Embryonic facial prominence (tissue), 1 donor: ENCODE results near the gene OTOG.

Source experiments
- DNase-seq: peaks from one replicate; pipeline ENCODE4 v3.0.0-alpha.2; 2016; ENCODE audit errors: extremely low spot score

Gene OTOG

DNA sequence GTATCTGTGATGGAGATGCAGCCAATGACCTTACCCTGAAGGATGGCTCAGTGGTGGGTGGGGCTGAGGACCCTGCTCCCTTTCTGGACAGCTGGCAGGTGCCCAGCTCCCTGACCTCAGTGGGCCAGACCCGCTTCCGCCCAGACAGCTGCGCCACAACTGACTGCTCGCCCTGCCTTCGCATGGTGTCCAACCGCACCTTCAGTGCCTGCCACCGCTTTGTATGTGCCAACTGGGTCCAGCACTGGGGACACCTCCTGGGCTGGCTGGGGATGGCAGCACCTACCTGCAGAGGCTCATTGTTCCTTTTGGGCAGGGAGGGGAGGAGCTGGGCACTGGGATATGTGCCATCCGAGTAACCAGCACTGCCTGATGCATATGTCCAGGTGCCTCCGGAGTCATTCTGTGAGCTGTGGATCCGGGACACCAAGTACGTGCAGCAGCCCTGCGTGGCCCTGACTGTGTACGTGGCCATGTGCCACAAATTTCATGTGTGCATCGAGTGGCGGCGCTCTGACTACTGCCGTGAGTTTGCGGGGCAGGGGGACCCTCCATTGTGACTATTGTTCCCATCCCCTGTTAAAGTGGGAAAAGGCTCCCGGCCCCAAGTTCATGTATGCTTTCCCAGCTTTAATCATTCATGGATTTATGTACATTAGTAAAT lies 84.8 kb downstream of the OTOG start:
- DNase-seq = no peak

DNA sequence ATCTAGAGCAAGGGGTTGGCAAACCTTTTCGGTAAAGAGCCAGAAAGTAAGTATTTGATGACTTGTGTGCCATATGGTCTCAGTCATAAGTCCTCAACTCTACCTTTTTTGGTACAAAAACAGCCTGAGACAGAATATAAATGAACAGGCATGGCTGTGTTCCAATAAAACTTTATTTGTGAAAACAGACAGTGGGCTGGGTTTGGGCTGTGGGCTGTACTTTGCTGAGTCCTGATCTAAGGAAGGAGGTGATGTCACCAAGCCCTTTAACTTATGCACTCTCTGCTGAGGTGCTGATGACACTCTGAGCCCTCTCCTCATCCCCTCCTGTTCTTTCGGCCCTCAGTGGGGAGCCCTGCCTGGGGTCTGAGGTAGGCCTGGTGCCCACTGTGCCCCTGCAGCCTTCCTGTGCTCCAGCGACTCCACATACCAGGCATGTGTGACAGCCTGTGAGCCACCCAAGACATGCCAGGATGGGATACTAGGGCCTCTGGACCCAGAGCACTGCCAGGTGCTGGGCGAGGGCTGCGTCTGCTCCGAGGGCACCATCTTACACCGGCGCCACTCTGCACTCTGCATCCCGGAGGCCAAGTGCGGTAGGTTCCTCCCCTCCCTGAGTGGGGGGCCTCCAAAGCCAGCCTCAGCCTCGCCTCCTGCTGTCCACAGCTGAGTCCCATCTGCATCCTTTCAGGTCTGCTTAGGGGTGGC lies 86.4 kb downstream of the OTOG start:
- DNase-seq = no peak

DNA sequence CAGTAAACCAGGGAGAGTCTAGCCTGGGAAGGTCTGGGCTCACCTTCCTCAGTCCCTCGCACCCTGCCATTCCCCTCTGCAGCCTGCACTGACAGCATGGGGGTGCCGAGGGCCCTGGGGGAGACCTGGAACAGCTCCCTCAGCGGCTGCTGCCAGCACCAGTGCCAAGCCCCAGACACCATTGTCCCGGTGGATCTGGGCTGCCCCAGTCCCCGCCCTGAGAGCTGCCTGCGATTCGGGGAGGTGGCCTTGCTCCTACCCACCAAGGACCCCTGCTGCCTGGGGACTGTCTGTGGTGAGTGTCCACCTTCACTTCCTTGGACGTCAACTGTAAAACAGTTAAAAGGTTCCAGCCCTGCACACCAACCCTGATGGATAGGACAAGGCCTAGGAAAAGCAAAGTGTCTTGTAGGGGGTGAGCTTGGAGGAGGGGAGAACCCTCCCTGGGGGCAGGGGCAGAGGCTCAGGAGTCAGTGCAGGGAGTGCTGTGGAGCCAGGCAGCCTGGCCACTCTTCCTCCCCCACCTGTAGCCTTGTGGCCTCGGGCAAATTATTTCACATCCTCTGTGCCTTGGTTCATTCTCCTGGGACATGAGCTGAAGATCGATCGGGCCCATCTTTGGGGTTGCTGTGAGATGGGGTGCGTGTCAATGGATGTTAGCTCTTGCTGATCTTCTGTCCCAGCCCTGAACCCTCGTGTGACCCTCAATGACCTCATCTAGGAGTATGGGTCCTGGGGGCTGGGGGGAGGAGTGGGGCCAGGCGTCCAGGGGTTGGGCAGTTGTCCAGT lies 87.1 kb downstream of the OTOG start:
- no peak for DNase-seq

DNA sequence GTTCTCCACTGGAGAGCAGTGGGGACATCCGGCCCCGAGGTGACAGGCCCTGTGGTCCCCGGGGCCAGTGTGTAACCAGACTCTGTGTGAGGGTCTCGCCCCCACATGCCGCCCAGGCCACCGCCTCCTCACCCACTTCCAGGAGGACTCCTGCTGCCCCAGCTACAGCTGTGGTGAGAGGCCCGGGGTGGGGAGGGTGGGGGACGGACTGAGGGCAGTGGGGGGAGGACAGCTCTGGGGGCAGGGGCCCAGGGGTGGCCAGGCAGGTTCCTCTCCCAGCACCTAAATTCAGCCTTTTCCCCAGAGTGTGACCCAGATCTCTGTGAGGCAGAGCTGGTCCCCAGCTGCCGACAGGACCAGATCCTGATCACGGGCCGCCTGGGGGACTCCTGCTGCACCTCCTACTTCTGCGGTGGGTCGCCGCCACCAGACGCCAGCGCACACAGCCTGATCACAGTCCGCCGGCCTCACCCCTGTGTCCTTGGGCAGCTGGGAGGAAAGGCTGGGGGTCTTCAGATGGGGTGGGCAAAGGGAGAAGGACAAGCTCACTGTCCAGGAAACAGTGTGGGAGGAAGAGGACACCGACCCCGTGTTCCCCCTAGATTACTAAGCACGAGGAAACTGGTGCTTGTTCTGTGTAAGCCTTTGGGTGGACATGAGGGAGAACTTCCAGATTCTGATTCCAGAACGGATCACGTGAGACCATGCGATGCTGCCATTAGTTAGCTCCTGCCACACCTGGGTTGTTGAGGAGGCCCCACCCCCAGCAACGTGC lies 87.9 kb downstream of the OTOG start:
- no peak for DNase-seq

DNA sequence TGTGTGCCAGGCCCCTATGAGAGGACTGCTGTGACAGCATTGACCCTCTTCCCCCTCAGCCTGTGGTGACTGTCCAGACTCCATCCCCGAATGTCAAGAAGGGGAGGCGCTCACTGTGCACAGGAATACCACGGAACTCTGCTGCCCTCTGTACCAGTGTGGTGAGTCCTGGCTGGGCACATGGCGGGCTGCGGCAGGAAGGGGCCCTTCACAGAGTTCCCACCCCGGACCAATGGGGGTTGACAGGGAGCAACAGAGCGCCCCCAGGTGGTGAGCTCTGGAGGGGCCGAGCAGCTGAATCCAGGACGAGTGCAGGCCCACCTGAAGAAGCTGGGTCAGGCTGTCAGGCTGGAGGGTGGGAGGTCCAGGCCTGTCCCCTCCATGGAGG lies 88.5 kb downstream of the OTOG start:
- DNase-seq = no peak

DNA sequence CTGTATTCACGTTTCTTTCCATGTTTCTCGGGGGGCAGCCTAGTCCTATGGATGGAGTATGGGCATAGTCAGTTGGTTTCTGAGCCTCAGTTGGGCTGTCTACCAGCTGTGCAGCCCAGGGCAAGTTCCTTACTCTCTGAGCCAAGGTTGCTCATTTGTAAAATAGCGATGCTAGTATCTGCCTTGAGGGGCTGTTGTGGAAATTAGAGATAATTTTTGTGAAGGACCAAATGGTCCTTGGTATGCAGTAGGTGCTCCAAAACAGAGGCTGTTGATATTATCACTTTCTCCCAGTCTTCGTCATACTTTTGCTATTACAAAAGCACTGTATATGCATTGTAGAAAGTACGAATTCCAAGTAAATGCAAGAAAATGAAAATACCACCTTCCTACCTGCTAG lies 89.7 kb downstream of the OTOG start:
- DNase-seq = no peak

DNA sequence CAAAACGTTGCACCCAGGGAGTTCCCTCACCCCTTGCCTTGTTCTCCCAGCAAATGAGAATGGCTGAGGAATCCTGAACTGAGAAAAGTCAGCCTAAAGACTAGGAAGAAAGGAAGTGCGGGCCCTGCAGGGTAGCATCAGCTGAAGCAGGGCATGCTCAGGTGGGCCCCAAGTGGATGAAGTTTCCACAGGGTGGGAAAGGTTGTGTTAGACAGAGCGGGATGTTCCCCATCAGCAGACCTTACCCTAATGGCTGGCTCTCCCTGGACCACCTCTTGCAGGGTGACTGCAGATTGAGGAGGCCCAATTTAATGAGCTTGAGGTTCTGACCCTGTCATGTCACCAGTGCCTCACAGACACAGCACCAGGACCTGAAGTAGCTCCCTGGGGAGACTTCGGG lies 90.8 kb downstream of the OTOG start:
- no peak for DNase-seq

DNA sequence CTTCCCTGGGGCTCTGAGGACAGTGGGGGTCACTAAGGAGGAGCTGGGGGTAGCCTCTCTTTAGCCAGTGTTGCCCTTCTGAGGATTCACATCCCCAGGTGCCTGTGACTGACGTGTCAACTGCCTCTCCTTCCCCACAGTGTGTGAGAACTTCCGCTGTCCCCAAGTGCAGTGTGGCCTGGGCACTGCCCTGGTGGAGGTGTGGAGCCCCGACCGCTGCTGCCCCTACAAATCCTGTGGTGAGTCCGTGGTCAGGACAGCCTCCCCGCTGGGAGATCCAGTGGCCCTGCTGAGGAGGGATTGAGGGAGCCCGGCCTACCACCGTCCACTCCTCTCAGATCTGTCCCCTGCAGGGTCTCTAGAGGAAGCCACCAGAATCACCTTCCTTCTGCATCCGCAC lies 91.3 kb downstream of the OTOG start:
- no peak for DNase-seq

DNA sequence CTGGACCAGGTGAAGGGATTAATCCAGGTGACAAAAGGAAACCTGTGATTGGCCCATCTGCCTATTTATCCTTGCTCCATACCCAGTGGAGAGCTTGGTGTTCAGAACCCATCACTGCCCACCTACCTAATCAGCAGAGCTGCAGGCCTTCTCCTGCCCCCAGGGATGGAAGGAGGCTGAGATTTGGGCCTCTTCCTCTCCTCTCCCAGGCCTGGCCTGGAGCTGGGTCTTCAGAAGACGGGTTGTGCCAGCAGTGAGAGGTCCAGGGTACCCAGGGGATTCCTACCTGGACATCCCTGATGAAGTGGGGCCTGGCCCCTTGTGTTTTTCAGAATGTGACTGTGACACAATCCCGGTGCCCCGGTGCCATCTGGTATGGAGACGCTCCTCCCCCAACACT lies 92.0 kb downstream of the OTOG start:
- DNase-seq = no peak

DNA sequence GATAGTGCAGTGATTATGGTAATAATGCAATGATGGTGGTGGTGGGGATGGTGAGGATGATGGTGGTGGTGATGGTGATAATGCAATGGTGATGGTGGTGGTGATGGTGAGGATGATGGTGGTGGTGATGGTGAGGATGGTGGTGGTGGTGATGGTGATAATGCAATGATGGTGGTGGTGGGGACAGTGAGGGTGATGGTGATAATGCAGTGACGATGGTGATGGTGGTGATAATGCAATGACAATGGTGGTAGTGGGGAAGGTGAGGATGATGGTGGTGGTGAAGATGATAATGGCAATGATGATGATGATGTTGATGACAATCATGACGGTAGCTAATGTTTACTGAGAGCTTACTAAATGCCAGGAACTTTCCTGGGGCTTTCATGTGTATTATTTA lies 92.7 kb downstream of the OTOG start:
- DNase-seq = no peak

DNA sequence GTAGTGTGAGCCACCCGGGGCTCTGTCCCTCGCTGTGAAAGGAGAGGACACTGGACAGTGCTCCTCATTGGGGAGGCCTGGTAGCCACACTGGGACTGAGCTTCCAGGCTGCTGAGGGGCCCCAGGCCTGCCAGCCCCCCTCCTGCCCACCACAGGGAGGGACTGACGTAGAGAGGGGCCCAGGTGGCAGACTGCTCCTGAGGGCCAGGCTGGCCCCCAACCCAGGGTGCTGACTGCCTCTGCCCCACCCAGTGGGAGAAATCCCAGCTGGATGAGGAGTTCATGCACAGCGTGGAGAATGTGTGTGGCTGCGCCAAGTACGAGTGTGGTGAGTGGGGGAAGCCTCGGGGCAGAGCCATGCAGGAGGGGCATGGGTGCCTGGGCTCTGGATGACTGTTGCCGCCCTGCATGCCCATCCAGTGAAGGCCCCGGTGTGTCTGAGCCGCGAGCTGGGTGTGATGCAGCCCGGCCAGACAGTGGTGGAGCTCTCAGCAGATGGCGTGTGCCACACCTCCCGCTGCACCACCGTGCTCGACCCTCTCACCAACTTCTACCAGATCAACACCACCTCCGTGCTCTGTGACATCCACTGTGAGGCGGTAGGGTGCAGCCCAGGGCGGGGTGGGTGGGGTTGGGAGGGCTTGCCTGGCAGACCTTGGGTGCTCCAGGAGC lies 93.6 kb downstream of the OTOG start:
- DNase-seq = no peak

DNA sequence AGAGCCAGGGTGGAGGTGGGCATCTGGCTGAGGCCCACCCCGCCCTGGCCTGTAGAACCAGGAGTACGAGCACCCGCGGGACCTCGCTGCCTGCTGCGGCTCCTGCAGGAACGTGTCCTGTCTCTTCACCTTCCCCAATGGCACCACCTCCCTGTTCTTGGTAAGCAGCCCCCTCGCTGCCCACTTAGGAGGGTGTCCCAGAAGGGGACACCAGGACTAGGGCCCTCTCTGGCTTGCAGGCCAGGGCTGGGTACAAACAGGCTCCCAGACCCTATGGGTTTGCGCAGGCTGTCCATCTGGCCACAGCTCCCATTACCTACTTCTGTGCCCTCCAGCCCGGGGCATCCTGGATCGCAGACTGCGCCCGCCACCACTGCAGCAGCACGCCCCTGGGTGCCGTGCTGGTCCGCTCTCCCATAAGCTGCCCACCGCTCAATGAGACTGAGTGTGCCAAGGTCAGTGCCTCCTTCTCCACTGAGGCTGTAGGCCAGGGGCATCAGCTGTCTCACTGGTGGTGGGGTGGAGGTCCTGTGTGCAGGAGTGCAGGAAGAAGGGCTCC lies 94.8 kb downstream of the OTOG start:
- DNase-seq = no peak

DNA sequence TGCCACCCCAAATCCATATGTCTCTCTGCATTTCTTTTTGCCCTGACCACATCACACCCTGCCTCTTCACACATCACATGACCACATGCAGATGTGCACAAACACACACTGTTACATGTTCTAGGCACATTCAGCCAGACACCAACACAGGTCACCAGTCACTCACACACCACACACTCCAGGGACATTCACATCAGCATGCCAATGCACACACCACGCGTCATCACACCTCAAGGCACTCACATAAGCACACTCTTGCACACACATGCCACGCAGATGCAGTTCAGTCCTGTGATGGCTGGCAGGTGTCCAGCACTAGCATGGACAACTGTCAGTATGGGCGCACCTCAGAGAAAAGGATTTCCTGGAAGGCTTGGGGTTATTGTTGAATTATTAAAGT lies 95.3 kb downstream of the OTOG start:
- DNase-seq = no peak

DNA sequence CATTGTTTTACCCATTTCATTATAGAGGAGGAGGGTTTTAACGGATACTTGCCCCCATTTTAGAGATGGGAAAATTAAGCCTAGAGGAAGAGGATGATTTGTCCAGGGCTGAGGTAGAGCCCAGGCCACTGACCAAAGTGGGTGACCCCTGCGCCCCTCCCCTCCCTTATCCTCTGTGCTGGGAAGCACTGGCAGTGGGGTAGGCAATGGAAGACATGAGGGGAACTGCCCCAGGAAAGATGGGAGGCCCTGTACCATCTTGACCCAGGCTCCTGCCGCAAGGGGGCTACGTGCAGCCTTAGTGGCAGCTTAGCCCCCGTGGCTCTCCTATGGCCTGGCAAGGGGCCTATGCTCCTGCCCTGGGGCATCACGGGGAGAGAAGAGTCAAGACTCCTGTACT lies 95.9 kb downstream of the OTOG start:
- no peak for DNase-seq

DNA sequence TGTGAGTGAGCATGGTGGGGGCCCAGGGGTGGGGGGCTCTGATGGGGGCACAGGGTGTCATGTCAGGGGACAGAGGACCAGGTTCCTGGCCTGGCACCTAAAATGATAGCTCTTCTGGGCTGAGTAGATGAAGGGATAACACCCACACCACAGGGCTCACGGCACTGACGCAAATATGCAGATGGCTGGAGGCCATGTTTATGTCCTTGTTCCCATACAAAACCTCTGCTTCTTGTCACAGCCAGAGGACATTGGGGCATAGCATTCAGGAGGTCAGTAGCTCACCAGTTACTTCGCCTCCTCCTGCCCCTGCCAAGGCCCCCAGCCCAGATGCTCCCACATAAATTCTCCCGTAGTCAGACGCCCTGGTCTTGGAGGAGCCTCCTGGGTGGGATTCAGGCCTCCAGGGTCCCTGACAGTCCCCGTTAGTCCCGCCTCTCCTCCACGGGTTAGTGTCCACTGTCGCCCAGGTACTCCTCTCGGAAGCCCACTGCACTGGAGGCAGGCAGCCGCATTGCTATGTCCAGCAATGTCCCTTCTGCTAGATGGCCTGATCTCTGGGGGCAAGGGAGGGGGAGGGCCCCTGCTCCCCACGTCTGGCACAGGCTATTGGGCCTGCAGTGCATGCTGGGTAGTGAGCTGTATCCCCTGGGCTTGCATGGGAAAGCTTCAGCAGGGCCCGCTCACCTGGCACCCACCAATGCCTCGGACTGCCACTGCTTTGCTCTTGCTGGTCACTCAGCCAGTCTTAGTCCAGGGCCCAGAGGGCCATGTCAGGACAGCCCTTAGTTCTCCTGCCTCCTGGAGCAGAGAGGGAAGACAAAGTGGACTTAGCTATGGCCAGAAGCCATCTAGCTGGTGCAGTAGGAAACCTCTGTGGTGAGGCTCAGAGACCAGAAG lies 96.7 kb downstream of the OTOG start:
- DNase-seq = no peak

DNA sequence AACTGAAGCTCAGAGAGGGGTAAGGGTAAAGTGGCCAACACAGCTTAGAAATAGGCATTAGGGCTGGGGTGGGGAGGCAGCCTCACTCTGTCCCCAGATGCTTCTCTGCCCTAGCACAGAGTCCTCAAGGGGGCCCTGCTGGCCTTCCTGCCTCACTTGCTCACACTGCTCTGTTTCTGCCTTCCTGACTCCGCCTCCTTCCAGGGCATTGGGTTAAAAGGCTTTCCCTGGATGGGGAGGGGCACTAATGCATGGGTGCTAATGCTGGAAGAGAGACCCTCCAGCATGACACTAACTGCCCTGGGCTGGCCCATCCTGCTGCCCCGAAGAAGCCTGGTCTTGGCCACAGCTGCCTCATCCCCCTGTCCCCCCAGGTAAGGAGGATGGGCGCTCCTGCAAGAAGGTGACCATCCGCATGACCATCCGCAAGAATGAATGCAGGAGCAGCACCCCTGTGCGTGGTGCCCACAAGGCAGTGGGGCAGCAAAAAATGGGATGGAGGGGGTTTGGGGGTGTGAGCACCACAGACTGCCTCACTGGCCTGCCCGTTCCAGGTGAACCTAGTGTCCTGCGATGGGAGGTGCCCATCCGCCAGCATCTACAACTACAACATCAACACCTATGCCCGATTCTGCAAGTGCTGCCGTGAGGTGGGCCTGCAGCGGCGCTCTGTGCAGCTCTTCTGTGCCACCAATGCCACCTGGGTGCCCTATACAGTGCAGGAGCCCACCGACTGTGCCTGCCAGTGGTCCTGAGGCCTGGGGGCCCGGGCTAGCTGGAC lies 98.3 kb downstream of the OTOG start:
- DNase-seq = no peak

DNA sequence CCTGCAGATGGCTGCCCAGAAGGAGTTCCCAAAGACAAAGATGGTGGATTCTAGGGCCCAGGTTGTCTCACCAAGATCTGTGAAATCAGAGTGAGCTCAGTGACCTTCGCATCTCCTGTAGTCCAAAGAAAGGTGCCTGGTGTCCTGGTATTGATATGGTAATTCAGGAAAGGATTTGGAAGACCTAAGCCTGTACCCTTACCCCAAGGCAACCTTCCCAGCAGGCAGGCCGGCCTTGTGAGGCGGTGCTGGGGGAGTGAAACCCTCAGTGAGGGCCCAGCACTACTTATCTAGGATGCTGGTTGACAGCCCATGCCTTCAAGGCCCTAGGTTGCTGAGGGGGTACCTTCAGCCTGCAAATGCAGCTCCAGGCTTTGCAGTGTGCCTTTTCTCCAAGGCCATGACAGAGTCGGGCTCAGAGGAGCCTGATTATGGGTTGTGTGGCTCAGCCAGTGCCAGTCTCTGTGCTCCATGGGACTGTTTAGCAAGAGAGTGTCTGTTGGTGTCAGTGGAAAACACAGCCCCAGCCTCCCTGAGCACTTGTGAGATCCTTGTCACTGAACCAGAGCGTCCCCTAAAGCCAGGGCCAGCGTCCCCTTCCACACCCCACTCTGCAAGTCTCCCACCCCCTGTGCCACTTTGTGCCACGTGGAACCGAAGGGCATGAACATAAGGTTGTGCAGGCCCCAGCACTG lies 99.5 kb downstream of the OTOG start:
- DNase-seq = no peak

DNA sequence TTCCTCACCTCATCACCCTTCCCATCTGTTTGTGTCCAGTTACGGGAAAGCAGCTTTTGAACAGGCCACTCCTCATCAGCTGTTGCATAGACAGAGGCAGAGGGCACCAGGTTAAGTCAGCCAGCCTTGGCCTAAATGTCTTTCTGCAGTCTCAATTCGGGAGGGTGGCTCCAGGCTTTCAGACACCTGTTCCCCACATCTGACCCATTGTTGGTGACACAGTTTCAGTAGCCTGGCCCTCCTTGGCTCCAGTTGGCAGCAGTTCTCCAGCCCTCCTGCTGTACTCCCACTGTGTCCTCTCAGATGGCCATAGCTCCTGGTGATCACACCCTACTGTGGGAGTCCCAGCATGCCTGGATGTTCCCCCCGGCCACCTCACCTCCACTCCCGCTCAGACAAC lies 101.5 kb downstream of the OTOG start:
- no peak for DNase-seq

DNA sequence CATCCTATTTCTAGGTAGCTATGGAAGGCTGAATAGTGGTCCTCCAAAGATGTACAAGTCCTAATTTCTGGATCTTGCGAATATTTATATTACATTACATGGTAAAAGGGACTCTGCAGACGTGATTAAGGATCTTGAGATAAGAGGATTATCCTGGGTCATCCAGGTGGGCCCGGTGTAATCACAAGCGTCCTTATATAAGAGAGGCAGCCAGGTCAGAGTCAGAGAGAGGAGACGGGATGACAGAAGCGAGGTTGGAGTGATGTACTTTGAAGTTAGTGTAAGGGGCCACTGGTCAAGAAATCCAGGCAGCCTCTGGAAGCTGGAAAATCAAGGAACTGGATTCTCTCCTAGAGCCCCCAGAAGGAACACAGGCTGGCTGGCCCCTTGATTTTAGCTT lies 102.2 kb downstream of the OTOG start:
- DNase-seq = no peak
